ENCODE results near the gene UBN2. TPM values are rescaled to one million over a fixed set of nuclear protein-coding genes. Genes with fewer than 3 reads are reported as not detected.

Gene UBN2
- polyA plus RNA-seq, 4 donors: 9.4 to 26.3 (median 16.9) TPM

DNA sequence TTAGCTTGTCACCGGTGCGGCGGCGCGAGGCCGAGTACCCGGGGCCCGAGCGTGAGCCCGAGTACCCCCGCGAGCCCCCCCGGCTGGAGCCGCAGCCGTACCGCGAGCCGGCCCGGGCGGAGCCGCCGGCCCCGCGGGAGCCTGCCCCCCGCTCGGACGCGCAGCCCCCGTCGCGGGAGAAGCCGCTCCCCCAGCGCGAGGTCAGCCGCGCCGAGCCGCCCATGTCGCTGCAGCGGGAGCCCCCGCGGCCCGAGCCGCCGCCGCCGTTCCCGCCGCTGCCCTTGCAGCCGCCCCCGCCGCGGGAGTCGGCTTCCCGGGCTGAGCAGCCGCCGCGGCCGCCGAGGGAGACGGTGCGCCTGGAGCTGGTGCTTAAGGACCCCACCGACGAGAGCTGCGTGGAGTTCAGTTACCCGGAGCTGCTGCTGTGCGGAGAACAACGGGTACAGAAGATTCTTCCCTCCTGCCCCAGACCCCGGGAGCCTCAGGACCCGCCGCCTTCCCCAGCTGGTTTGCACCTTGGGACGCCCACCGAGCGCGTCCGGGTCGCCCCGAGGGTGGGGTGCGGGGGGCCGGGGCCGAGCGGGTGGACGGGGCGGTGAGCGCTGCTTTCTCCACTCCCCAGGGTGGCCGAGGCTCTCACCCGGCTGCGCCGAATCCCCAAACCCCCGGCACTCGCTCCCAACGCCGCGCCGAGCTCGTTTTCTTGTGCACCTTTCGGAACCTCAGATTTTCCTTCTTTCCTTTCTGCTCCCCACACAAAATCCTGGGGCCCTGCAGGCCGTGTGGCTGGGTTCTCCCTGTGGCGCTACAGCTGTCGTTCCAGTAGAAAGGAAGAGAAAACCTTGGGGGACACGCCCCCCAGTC, 708 bp downstream of the UBN2 start:
- no peak for DNase-seq (ENCODE audit: low read depth in 4 of 4, low spot score in 2 of 4)

DNA sequence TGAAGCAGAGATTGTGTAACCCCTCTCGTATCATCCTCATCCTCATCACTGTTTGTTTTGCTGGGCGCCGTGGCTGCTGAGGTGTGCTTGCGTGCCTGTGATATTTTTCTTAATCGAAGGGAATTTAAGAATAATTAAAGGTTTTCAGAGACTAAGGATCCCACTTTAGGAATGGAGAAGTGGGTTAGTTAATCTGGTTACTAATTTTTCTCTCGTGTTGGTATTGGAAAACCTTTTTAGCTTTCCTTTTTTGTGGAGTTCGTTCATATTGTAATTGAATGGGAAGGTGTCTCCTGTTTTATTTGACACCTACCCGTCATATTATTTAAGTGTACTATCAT, 1.3 kb downstream of the UBN2 start:
- no peak for DNase-seq (ENCODE audit: low read depth in 4 of 4, low spot score in 2 of 4)

DNA sequence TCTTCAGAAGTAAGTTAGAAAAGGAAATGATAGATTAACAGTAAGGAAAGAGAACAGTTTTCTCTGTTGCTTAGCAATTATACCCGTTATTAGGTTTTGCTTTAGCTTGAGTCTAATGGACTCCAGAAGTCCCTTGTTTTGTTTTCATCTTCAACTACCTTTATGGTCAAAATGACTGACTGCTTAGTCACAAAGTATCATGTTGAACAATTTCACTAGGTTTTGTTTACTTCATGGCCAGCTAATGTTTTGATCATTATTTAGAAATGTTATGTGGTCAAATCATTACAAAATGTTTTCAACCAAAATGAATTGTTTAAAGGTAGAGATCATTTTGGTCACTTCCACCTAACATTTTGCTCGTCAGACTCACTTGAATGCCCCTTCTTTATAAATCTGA, 1.9 kb downstream of the UBN2 start:
- DNase-seq (ENCODE audit: low read depth in 4 of 4, low spot score in 2 of 4): no peak

DNA sequence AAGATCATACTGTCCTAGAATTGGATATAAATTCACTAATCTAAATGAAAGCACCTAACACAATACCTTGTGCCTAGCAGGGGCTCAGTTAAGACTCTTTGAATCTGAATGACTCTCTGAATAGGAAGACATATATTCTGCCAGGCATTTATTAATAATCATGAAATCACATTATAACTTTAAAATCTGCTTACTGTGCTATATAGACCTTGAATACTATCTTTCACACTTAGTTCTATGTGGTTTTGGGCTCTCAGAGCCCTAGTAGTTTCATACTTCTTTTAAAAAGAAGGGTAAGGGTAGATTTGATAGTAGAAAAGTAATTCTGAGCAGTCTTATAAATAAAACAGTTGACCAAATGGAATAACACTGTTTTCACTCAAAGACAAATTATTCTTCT, 10.2 kb downstream of the UBN2 start:
- DNase-seq (ENCODE audit: low read depth in 4 of 4, low spot score in 2 of 4): no peak

DNA sequence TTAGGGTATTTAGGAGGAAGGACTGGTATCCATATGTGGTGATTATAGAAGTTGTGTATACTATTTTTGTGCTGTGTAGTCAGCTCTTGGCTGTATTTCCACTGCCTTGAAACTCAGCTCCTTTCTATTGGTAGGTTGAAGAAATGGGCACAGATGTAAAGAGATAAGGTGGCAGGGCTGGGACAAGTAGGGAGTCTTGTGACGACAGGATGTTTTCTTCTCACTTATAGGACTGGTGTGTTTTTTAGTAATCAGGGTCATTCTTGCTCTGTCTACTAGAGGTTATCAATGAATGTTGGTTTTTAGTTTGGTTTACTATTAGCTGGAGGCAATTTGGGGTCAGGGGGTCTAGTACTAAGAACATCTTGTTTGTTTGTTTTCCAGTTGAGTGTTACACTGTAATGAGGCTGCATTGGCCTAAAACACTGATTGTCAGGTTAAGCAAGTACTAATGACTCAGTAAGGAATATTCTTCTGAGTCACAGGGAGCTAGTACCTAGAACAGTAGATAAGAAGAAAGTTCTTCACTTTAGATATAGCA, 11.8 kb downstream of the UBN2 start:
- DNase-seq (ENCODE audit: low read depth in 4 of 4, low spot score in 2 of 4): no peak

DNA sequence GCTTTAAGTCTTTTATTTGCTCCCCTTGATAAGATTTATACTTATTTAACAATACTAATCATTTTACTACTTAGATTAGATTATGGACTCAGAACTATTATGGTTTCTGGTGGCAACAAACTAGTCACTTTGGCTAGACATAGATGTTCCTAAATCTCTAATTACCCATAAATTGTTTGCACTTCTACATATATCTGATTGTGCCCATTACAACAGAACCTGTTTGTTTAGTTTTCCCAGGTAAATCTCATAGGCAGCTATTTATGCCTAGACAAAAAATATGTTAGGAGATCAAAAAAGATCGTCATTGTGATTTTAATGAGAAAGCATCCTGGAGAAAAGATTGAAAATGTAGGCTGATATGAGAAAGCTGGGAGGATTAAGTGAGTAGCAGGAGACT, 14.4 kb downstream of the UBN2 start:
- no peak for DNase-seq (ENCODE audit: low read depth in 4 of 4, low spot score in 2 of 4)

DNA sequence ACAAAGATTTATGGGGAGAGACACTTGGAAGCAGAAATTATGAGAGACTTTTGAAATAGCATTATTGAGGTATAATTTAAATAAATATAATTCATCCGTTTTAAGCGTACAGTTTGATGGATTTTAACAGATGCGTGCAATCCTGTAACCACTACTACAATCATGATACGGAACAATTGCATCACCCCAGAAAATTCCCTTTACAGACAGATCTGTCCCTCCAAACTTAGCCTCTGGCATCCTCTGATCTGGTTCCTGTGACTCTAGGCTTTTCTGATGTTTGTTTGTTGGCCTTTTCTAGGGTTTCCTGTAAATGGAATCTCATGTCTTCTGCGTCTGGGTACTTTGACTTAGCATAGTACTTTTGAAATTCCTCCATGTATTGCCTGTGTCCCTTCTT, 15.5 kb downstream of the UBN2 start:
- DNase-seq (ENCODE audit: low read depth in 4 of 4, low spot score in 2 of 4): no peak

DNA sequence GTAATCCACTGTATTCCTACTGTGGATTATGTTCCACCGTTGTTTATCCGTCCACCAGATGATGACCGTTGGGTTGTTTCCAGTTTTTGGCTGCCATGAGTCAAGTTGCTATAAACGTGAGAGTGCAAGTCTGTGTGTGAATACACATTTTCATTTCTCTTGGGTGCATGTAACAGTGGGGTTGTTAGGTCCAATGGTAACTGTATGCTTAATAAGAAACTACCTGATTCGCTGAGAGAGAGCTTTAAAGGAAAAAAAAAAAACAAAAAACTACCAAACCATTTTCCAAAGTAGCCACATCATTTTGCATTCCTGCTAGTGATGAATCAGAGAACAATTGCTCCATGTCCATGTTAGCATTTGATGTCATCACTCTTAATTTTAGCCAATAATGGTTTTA, 15.9 kb downstream of the UBN2 start:
- no peak for DNase-seq (ENCODE audit: low read depth in 4 of 4, low spot score in 2 of 4)

DNA sequence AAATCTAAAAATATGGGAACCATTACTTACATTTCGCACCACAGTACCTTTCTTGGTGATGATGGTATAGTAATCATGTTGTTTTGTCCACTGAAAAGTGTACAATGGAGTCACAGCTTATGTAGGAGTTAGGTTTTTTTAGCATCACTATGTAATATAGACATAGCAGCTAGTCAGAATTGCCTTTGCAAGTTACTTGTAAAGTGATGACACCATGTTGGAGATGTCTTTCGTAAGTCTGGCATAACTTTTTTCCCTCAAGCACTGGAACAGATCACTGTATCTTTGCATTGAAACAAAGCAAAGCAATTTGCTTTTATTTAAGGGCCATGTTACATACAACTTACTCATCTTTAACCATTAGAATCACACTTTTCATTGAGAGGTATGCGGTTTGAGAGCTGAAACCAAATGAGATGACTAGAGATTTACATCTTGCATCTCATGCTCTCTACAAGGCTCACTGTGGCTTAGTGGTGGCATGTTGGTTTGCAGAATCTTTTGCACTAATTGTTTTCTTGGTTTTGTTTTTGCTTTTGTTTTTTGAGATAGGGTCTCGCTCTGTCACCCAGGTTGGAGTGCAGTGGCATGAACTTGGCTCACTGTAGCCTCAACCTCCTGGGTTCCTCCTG, 18.3 kb downstream of the UBN2 start:
- no peak for DNase-seq (ENCODE audit: low read depth in 4 of 4, low spot score in 2 of 4)

DNA sequence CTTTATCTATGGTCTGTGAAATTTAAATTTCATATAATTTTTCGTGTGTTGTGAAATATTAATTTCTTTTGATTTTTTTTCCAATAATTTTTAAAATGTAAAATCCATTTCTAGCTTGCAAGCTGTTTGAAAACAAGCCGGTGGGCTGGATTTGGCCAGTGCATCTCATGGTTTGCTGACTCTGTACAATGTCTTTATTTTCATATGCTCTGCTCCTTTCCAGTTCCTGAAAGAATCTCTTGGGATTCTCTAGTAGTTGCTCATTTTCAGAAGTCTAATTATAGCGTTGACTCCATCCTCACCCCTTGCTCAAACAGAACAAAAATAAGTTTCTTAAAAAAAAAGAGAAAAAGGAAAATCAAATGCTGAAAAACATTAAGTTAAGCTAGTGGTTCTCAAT, 21.4 kb downstream of the UBN2 start:
- DNase-seq (ENCODE audit: low read depth in 4 of 4, low spot score in 2 of 4): no peak

DNA sequence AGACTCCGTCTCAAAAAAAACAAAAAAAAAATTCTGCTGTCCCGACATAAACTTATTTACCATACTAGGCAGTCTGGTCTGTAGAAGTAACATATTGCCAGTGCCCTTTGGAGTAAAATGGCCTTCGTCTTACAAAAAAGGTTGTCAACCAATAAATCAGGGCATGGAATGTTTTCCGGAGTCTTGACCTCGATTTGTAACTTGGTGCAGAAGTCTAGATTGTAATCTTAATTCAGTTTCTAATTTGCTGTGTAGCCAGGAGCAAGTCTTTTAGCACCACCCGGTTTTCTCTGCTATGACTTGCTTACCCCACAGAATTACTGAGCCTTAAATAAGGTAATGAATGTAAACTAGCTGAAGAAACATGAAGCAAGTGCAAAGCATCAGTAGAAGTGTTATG, 23.2 kb downstream of the UBN2 start:
- DNase-seq (ENCODE audit: low read depth in 4 of 4, low spot score in 2 of 4): no peak

DNA sequence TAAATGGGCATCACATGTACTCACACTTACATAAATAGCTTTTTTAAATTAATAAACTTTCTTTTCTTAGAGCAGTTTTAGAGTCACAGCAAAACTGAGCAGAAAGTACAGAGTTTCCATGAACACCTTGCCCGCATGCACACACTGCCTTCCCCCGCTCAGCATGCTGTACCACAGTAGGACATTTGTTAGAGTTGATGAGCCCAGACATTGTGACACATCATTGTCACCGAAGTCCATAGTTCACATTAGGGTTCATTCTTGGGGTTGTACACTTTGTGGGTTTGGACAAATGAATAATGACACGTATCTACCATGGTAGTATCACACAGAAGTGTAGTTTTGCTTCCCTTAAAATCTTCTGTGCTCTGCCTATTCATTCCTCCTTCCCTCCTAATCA, 23.7 kb downstream of the UBN2 start:
- DNase-seq (ENCODE audit: low read depth in 4 of 4, low spot score in 2 of 4): no peak

DNA sequence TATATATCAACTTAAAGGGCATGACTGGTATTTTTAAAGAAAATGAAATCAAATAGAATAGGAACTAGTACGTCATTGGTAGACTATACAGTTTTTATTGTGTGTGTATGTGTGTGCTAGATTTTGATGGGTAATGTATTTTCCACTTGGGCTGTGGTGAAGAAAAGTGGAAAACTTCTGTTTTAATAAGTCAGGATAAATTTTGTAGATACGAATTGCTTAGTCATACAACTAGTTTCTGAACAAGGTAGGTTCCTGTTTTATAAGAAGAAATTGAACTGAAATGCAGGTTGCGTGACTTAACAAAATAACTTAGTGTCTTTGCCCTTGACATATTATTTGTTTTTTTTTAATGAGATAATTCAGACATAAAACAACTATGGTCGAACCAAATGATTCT, 24.3 kb downstream of the UBN2 start:
- no peak for DNase-seq (ENCODE audit: low read depth in 4 of 4, low spot score in 2 of 4)

DNA sequence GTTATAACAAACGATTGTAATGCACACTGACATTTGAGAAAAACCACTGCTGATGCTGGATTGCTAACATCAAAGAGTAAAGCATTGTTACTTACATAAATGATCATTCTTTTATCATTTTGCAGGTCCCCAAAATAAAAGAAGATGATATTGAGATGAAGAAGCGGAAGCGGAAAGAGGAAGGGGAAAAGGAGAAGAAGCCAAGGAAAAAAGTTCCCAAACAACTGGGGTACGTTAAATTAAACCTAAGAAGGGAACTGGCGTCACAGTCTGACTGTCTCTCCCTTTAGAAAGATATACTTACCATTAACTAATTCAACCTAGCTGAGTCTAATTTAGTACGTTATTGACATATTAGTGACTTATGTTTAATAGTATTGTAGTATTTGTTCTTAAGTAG, 28.1 kb downstream of the UBN2 start:
- no peak for DNase-seq (ENCODE audit: low read depth in 4 of 4, low spot score in 2 of 4)

DNA sequence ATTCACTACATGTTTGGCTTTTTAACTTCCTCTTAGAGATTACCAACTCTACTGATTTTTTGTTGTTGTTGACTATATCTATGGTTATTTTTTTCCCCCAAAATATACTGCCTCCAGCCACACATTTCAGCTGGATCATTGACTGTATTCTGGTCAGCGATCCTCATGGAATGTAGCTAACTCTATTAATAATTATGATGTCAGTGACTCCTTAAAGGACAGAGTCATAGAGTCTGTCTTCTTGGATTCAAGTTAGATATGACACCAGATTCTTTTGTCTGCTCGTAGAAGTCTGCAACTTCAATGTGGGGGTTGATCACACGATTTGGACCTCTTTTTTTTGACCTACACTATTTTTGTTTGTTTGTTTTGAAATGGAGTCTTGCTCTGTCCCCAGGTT, 33.2 kb downstream of the UBN2 start:
- no peak for DNase-seq (ENCODE audit: low read depth in 4 of 4, low spot score in 2 of 4)

DNA sequence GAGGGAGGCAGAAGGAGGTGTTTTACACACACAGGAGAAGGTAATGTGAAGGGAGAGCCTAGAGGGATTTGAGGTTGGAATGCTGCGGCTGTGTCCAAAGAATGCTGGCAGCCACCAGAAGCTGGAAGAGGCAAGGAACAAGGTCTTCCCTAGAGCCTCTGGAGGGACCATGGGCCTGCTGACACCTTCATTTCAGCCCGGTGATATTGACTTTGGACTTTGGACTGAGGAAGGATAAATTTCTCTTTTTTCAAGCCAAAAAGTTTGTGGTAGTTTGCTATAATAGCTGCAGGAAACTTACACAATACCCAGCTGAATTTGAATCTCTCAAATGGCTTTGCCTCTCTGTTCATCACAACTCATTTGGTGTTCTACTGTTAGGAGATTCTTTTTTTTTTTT, 34.6 kb downstream of the UBN2 start:
- DNase-seq (ENCODE audit: low read depth in 4 of 4, low spot score in 2 of 4): no peak

DNA sequence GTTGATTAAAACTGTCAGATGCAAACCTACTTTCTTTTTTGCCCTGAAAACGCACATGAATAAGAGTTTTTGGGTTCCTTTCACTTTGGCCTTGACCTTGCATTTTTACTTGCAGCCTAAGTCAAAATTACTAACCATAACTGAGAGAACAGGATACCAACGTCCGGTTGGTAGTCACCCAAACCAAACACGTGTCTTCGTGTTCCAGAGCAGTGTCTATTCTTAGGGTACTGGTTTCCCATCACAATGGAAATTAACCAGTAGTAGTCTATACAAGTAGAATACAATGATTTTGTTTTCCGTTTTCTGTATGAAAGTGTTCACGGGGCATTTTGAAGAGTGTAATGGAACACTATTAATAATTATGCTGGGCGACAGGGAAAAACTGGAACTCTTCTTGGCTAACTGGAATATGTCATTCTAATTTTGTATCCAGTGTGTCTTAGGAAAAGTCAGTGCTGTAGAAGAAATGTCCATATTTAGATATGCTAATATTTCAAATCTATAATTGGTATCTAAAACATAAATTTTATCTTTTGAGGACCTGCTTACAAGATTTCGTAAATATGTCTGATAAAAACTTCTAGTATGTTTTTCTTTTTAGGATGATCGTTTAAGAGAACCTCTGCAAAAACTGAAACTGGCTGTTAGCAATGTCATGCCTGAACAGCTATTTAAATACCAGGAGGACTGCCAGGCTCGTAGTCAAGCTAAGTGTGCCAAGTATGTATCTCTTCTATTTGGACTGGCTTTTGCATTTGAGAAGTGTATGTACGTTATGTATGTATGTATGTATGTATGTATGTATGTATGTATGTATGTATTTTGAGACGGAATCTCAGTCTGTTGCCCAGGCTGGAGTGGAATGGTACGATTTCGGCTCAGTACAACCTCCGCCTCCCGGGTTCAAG, 40.9 kb downstream of the UBN2 start:
- DNase-seq (ENCODE audit: low read depth in 4 of 4, low spot score in 2 of 4): no peak

DNA sequence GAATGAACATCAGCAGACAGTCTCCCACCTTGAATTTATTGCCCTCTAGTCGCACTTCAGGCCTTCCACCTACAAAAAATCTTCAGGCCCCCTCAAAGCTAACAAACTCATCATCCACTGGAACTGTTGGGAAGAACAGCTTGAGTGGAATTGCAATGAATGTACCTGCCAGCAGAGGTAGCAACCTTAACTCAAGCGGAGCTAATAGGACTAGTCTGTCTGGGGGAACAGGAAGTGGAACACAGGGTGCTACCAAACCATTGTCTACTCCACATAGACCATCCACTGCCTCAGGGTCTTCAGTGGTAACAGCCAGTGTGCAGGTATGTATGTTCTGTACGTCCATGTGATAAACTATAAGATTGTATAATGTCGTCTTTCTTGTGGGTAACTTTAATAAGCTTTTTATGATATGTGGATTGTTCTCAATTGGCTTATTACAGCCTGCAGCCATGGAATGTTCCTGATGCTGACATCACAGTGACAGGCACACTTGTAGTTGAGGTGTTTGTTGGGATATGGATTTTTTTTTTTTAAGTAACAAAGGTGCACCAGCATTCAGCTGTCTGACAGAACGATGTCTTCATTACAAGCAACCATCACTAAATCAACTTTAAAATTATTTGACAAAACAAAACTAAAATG, 53.3 kb downstream of the UBN2 start:
- DNase-seq (ENCODE audit: low read depth in 4 of 4, low spot score in 2 of 4): no peak

DNA sequence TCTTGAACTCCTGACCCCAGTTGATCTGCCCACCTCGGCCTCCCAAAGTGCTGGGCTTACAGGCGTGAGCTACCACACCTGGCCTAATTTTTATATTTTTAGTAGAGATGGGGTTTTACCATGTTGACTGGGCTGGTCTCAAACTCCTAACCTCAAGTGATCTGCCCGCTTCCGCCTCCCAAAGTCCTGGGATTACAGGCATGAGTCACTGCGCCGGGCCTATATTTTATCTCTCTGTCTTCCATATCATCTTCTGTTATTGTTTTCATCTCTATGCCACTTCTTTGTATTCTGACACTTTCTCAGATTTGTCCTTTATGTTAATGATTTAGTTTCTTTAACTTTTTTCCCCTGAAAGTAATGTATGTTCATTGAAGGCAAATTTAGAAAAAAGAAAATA, 55.1 kb downstream of the UBN2 start:
- DNase-seq (ENCODE audit: low read depth in 4 of 4, low spot score in 2 of 4): no peak

DNA sequence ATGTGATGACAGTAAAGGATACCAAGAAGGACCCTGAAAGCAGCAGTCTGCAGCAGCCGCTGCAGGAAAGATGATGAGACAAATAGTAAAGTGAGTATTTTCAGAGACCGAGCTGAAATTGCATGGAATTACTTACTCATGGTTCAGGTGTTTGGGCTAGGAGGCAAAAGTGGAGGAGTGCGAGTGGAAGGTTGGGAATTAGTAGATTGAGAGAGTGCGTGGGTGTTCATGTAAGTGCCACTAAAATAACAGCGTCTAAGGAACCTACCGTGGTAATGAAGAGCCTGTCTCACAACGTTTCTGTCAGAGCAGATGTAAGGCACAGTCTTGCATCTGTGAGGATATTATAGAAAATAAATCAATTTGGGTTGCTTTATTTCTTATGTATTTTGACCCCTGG, 61.8 kb downstream of the UBN2 start:
- DNase-seq (ENCODE audit: low read depth in 4 of 4, low spot score in 2 of 4): no peak

DNA sequence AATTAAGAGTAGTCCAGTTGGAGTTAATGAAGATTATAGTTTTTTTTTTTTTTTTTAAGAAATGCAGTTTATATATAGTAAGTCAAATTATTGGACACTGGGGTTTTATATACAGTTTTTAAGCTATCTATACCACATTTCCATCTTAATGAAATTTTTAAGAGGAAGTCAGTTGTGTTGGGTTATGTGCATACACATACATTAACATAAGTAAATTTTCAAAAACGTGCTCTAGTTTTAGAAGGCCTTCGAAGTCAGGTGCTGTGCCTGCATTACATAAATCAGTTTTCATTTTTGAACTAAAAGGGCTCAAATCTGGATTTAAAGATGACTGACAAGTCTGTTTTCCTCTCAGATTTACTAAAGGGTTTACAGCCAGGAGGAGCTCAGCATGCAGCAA, 62.5 kb downstream of the UBN2 start:
- DNase-seq (ENCODE audit: low read depth in 4 of 4, low spot score in 2 of 4): no peak
